ENCODE measurements around the gene EPHB1.

Gene EPHB1

DNA sequence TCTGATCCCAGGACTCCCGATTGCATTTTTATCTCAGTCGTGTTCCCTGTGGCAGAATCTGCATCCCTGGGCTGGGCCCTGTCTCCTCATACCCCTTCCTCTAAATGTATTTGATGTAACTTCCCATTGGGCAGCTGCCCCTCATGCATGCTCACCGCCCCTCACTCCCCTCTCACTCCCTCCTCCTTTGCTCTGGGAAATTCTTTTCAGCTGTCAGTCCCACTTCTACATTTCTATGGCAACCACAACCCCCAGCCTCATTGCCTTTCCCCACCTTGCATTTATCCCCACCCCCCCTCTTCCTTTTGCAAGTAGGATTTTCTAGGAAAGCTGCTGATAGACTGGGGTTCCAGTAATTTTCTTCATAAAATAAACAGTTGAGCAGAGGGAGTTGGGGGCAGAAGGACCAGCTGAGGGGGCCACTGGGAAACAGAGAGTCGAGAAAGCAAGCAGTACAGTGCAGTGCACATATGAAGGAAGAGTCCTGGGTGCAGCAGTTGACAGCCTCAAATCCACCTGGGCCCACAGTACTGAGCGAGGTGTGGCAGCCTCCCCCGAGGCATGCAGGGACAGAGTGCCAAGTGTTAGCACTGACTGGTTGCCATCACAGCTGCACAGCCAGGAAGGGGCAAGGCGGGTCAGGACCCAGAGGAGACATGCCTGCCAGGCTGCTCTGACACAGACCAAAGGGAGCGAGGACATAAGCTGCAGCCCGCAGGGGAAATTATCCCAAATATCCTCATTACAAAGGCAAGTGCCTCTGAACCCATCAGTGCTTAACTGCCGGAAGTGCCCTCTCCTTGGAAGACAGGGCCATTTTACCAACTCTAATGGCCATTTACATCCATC, 476.3 kb downstream of the EPHB1 start:
- no peak for DNase-seq

DNA sequence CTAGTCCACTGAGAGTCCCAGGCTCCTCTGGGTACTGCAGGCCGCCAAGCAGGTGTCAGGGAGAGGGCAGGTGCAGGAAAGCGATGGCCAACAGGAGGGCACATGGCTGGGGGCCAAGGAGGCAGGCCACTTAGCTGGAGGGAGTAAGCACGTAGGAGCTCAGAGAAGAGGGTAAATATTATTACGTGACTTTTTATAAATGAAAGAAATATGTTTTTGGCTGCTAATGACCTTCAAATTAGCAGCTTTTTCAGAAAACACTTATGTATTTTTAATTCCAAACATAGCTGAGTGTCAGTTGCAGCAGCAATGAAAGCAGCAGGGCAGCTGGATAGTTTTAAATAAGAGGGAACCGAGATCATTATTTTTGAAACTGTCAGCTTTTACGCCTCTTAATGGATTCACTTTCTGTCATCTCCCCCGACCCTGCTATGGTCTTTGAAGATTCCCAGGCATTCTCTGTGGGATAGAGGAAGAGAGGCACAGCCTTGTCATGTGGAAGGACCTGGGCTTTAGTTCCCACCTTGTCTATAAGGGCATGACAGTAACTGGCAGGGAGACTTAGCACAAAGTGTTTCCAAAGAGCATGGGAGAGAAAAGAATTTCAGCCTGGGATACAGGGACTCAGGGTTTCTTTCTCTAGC, 477.1 kb downstream of the EPHB1 start:
- no peak for DNase-seq

DNA sequence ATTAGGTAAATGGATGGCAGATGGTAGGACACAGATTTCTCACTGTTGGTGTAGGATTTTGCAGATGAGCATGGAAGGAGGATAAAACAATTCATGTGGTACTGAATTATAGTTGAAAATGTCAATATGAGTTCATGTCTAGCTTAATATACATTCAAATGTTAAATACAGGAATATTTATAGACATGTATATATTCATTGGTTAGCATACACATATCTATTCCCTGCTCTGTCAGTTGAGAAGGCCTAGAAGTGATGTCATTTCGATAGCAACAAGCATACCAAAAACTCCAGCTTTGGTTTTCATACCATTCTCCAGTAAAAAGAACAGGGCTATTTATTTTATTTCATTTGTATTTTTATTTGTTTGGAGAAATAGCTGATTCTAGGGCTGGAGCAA, 497.1 kb downstream of the EPHB1 start:
- no peak for DNase-seq

DNA sequence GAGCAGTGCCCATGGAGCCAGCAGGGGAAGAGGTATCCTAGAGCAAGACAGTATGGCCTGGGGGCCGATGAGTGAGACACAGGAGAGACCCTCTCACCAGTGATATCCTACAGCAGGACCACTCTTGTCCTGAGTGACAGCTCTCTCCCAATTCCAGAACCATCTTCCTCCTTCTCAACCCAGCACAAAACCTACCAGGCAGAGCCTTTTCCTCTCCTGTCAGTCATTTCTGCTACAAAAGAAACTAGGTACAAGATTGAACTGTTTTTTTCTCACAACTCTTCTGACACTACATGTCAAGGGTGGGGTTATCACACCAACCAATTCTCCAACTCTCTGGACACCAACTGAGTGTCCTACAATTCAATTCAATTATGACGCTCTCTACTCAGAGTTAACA, 506.6 kb downstream of the EPHB1 start:
- DNase-seq, result no peak

DNA sequence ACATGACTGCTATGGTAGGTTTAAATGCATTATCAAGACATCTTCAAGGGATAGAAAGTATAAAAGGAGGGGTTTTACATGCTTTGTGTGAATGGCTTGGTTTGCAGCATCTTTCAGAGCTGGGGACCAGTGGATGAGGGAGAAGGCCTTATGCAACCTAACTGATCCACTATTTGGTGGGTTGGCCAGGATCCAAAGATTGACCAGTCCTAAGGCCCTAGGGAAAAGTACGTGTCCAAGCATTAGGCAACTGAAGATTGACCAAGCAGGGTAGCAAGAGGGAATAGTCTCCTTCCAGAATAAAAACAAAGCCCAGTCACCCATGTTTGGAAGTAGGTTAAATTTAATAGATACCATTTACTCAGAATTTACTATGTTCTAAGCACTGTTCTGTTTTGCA, 509.3 kb downstream of the EPHB1 start:
- no peak for DNase-seq

Data from effector CD4-positive, alpha-beta T cell (primary cell).